ENCODE data around the gene ZBTB40.

The ZBTB40 gene

DNA sequence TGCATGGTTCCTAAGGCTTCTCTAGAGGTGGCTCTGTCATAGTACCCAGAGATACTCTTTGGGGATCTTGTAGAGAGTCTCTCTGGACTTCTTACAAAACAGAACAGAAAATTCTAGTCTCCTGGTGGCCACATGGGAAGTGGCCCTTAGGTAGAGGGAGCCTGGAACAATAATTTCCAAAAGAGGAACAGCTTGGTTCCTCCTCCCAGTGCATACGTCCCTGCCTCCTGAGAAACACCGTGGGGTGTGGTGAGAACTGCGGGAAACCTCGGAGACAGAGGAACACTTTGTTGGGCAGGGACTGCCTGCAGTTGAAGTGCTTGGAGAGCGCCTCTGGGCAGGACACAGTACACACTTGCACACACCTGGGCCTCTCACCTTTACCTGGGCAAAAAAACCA lies 72.8 kb downstream of the ZBTB40 start:
- Histone ChIP-seq H3K9me3 (ENCODE audit: low read length) (no peaks in the 10 kb centered on the region), H3K27me3 (ENCODE audit: insufficient read depth, low read length) (no peaks in the 10 kb centered on the region), H3K4me1 (ENCODE audit: insufficient read depth, low read length) (no peaks in the 10 kb centered on the region), H3K4me3 (ENCODE audit: low read length) (no peak overlapping the region), H3K36me3 (ENCODE audit: insufficient read depth, low read length) (peaks cover 69% of the 10 kb centered on the region), H2AFZ (ENCODE audit: low read depth, low read length) (no peak overlapping the region)

DNA sequence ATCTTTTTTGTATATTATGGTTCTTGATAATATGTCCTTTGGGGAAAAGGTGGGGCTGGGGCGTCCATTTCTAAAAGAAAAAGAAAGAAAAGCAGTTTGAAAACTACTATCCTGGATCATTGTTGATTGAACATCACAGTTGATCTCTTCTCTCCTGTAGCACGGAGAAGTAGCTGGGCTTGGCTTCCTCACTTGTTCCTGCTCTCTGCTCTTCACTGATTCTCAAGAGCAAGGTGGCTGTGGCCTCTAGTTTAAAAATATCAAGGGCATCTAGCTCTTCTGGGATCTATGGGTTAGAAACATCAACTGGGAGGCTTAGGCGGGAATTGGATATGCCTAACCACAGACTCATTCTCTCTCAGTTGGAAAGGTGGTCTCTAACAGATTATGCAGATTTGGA lies 73.6 kb downstream of the ZBTB40 start:
- Histone ChIP-seq H3K9me3 (ENCODE audit: low read length) (no peaks in the 10 kb centered on the region), H2AFZ (ENCODE audit: low read depth, low read length) (no peak overlapping the region), H3K4me1 (ENCODE audit: insufficient read depth, low read length) (no peaks in the 10 kb centered on the region), H3K27me3 (ENCODE audit: insufficient read depth, low read length) (no peaks in the 10 kb centered on the region), H3K36me3 (ENCODE audit: insufficient read depth, low read length) (peaks cover 62% of the 10 kb centered on the region), H3K4me3 (ENCODE audit: low read length) (no peak overlapping the region)

DNA sequence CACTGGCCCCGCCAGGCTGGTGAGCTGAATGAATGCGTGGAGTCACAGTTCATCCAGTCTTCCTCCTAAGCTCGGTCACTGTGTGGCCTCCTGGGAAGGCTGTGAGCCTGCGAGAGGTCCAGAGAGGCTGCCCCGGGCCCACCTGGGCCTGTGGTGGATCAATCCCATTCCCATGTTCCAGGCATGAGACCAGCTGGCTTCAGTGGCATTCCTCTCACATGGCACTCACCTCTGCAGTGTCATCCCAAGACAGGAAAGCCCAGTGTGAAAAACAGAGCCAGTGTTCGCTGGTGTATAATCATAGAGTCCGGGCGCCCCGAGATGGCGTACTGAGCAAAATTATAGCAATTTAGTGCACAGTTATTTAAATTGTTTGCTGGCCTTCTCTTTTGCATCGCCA lies 74.0 kb downstream of the ZBTB40 start:
- H2AFZ ChIP-seq (ENCODE audit: low read depth, low read length): no peak overlapping the region
- no peaks in the 10 kb centered on the region for H3K9me3 ChIP-seq (ENCODE audit: low read length)
- H3K27me3 ChIP-seq (ENCODE audit: insufficient read depth, low read length): no peaks in the 10 kb centered on the region
- no peaks in the 10 kb centered on the region for H3K4me1 ChIP-seq (ENCODE audit: insufficient read depth, low read length)
- H3K4me3 ChIP-seq (ENCODE audit: low read length): no peak overlapping the region
- peaks cover 58% of the 10 kb centered on the region for H3K36me3 ChIP-seq (ENCODE audit: insufficient read depth, low read length)

DNA sequence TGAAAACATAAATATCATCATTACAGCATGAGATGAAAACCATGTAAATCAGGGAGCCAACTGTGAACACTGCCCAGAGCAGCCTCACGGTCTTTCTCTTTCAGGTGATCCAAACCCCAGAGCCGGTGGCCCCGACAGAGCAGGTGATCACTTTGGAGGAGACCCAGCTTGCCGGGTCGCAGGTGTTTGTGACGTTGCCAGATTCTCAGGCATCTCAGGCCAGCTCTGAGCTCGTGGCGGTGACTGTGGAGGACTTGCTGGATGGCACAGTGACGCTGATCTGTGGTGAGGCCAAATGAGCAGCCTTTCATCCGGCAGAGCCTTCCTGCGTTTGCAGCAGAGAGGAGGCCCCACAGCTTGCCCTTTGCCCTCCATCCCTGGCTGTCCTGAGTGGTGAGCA lies 74.4 kb downstream of the ZBTB40 start:
- Histone ChIP-seq H3K4me1 (ENCODE audit: insufficient read depth, low read length) (no peaks in the 10 kb centered on the region), H3K27me3 (ENCODE audit: insufficient read depth, low read length) (no peaks in the 10 kb centered on the region), H3K9me3 (ENCODE audit: low read length) (no peaks in the 10 kb centered on the region), H3K4me3 (ENCODE audit: low read length) (no peak overlapping the region), H2AFZ (ENCODE audit: low read depth, low read length) (no peak overlapping the region), H3K36me3 (ENCODE audit: insufficient read depth, low read length) (peaks cover 55% of the 10 kb centered on the region)

DNA sequence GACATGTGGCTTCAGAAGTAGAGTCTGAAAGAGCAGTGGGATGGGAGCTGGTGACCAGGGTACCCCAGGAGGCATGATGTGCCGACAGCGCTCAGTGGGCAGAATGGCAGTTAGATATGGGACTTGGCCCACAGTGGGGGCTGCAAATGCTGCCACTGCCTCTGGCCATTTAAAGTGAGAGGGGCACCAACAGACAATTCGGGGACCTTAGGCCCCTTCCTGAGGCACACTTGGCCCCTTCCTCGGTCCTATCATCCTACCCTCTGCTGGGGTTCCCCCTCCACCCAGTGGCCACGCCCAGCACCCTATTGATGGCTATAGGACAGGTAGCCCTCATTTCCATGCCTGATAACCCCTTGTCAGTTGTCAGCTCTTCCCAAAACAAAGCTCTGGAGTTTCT lies 75.0 kb downstream of the ZBTB40 start:
- no peaks in the 10 kb centered on the region for H3K27me3 ChIP-seq (ENCODE audit: insufficient read depth, low read length)
- no peak overlapping the region for H3K4me3 ChIP-seq (ENCODE audit: low read length)
- no peaks in the 10 kb centered on the region for H3K9me3 ChIP-seq (ENCODE audit: low read length)
- no peaks in the 10 kb centered on the region for H3K4me1 ChIP-seq (ENCODE audit: insufficient read depth, low read length)
- H2AFZ ChIP-seq (ENCODE audit: low read depth, low read length): no peak overlapping the region
- peaks cover 50% of the 10 kb centered on the region for H3K36me3 ChIP-seq (ENCODE audit: insufficient read depth, low read length)

DNA sequence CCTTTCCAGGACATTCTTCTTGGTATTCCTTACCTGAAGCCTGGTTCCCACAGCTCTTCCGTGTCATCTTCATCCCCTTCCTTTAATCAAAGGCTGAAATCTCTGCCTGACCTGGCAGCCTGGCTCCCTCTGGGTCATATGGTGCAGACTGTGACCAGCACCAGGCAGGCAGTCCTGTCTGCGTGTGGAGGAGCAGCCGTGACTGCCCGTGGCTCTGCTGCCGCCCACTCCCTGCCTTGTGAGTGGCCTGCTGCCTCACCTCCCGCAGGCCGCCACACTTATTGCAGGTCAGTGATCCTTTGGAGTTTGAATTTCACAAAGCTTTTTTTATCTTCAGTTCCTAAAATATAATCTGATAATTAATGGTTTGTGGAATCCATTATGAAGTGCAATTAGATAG lies 75.5 kb downstream of the ZBTB40 start:
- H3K27me3 ChIP-seq (ENCODE audit: insufficient read depth, low read length): no peaks in the 10 kb centered on the region
- peaks cover 46% of the 10 kb centered on the region for H3K36me3 ChIP-seq (ENCODE audit: insufficient read depth, low read length)
- H3K4me1 ChIP-seq (ENCODE audit: insufficient read depth, low read length): no peaks in the 10 kb centered on the region
- H2AFZ ChIP-seq (ENCODE audit: low read depth, low read length): no peak overlapping the region
- H3K4me3 ChIP-seq (ENCODE audit: low read length): no peak overlapping the region
- no peaks in the 10 kb centered on the region for H3K9me3 ChIP-seq (ENCODE audit: low read length)

DNA sequence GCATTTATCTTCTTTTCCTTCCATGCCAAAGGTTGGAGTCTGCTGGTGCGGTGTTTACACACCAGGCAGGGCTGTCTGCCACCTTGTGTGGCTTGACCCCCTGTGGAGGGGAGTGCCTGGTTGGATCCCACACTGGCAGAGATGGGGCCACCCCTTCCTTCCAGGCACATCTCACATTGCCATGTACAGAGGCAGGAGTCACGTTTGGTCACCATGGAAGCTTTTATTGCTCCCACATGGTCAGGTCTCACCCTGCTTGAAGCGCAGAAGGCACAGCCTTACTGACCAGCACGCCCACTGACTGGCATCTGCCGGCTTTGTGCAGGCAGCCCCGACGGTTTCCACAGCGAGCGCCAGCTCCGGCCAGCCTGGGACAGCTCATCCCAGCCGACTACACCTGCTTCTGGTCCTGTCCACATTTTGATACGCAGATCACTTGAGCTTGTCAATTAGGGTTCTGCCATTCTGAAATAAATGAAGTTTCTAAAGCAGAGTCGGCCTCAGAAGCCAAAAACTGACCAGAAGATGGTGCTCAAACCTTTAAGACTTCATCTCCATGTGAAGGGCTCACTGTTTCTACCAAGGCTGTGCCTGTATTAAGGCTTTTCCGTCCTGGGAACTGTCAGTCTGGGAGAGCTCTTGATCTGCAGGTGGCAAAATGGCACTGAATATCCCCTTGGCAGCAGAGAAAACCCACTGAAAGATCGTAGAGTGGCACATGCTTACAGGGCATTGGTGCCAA lies 76.1 kb downstream of the ZBTB40 start:
- Histone ChIP-seq H3K27me3 (ENCODE audit: insufficient read depth, low read length) (no peaks in the 10 kb centered on the region), H3K4me1 (ENCODE audit: insufficient read depth, low read length) (no peaks in the 10 kb centered on the region), H3K36me3 (ENCODE audit: insufficient read depth, low read length) (peaks cover 41% of the 10 kb centered on the region), H3K9me3 (ENCODE audit: low read length) (no peaks in the 10 kb centered on the region), H2AFZ (ENCODE audit: low read depth, low read length) (no peak overlapping the region), H3K4me3 (ENCODE audit: low read length) (no peak overlapping the region)

DNA sequence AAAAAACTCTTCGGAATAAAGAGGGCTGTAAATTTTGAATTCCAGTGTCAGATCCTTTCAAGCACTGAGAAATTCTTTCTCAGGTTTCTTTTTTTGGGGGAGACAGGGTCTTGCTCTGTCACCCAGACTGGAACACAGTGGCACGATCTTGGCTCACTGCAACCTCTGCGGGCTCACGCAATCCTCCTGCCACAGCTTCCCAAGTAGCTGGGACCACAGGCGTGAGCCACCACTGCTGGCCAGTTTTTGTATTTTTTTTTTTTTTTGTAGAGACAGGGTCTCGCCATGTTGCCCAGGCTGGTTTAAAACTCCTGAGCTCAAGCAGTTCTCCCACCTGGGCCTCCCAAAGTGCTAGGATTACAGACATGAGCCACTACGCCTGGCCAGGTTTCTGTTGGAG lies 76.8 kb downstream of the ZBTB40 start:
- Histone ChIP-seq H3K36me3 (ENCODE audit: insufficient read depth, low read length) (peaks cover 37% of the 10 kb centered on the region), H3K9me3 (ENCODE audit: low read length) (no peaks in the 10 kb centered on the region), H3K4me1 (ENCODE audit: insufficient read depth, low read length) (no peaks in the 10 kb centered on the region), H3K4me3 (ENCODE audit: low read length) (no peak overlapping the region), H2AFZ (ENCODE audit: low read depth, low read length) (no peak overlapping the region), H3K27me3 (ENCODE audit: insufficient read depth, low read length) (no peaks in the 10 kb centered on the region)

DNA sequence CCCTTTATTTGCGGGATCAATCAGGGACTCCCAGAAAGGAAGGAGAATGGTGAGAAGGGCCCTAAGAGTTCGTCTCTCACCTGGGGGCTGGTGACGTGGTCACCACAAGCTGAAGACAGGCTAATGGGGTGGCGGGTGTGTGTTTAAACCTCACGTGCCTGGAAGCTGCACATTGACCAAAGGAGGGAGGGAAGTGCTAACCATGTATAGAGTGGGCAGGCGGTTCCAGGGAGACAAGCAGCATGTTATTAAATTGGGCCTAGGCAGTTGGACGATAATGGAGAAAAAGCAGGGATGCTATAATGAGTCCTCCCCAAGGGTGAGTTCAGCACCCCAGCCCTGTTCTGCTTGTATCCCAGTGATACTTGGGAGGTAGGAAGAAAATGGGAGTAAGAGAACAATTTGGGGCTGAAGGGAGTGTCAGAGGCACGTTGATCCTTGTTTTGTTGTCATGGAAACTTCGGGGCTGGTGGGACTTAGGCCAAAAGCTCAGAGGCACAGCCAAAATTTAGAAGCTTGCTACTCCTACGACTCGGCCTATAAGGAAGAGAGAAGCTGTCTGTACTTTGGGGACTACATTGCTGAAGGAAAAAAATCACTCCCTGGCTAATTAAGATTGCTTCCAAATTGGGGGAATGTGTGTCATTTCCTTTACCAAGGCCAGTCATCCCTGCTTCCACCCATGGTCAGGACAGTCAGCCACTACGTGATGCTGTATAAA lies 78.4 kb downstream of the ZBTB40 start:
- H3K27me3 ChIP-seq (ENCODE audit: insufficient read depth, low read length): no peaks in the 10 kb centered on the region
- H3K36me3 ChIP-seq (ENCODE audit: insufficient read depth, low read length): peaks cover 22% of the 10 kb centered on the region
- no peaks in the 10 kb centered on the region for H3K9me3 ChIP-seq (ENCODE audit: low read length)
- no peak overlapping the region for H2AFZ ChIP-seq (ENCODE audit: low read depth, low read length)
- H3K4me3 ChIP-seq (ENCODE audit: low read length): no peak overlapping the region
- no peaks in the 10 kb centered on the region for H3K4me1 ChIP-seq (ENCODE audit: insufficient read depth, low read length)

DNA sequence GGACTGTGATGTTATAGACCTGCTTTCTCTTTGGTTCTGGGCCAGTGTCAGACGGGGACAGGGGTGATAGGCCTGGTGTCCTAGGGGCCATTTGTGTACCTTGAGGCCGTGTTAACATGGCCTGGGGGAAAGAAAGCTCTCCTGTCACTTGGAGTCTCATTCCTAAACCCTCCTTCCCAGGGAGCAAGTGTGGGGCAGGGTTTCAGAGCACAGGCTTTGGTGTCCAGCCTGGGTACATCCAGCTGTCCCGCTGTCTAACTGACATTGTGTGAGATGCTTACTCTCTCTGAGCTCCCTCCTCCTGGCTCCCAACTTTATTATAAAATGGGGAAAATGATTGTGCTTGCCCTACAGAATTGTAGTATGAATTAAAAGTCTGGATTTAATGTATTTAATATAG lies 79.1 kb downstream of the ZBTB40 start:
- Histone ChIP-seq H3K4me1 (ENCODE audit: insufficient read depth, low read length) (no peaks in the 10 kb centered on the region), H3K36me3 (ENCODE audit: insufficient read depth, low read length) (peaks cover 16% of the 10 kb centered on the region), H3K9me3 (ENCODE audit: low read length) (no peaks in the 10 kb centered on the region), H3K27me3 (ENCODE audit: insufficient read depth, low read length) (no peaks in the 10 kb centered on the region), H2AFZ (ENCODE audit: low read depth, low read length) (no peak overlapping the region), H3K4me3 (ENCODE audit: low read length) (no peak overlapping the region)

DNA sequence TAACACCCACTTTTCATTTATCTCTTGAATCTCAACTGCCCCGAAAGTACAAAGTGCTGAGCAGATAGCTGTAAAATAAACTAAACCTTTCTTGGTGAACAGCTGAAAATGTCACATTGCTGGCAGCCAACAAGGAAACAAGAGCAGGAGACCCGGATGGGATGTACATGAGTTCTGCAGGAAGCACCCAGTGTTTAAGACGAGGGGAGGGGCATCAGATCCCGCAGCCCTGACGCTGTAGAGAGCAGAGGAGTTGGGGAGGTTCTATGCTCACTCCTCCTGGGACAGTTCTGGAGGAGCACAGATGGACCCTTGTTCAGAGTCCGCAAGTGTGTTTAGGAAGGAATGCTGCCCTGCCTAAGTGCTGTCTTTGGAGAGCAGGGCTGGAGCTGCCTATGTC lies 79.6 kb downstream of the ZBTB40 start:
- H3K9me3 ChIP-seq (ENCODE audit: low read length): no peaks in the 10 kb centered on the region
- H3K36me3 ChIP-seq (ENCODE audit: insufficient read depth, low read length): peaks cover 11% of the 10 kb centered on the region
- H2AFZ ChIP-seq (ENCODE audit: low read depth, low read length): no peak overlapping the region
- no peaks in the 10 kb centered on the region for H3K27me3 ChIP-seq (ENCODE audit: insufficient read depth, low read length)
- H3K4me3 ChIP-seq (ENCODE audit: low read length): no peak overlapping the region
- no peaks in the 10 kb centered on the region for H3K4me1 ChIP-seq (ENCODE audit: insufficient read depth, low read length)

DNA sequence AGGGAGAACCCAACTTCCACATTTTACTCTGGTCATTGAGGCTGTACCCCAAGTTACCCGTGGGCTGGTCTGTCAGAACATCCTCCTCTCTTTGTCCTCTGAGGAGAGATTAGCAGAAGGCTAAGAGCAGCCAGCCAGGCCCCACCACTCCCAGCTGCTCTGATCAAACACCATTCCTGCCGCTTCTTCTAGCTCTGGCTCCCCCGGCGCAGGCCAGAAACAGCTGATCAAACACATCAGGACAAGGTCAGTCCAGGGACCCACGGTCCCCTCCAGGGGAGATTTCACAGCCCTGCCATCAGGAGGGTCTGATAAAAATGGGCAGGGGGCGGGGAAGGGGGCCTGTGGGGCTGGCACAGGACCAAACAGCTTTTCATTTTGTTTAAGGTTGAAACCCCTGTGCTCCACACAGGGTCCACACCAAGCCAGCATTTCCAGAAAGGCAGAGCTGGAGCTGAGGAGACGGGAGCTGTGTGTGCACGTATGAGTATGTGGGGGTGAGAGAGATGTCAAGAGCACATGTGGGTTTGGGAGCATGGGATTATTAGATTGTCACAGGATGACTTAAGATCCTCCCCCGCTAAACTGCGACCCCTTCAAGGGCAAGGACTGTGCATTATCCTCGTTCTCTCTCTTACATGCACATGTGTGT lies 81.7 kb downstream of the ZBTB40 start:
- no peaks in the 10 kb centered on the region for H3K9me3 ChIP-seq (ENCODE audit: low read length)
- H3K4me3 ChIP-seq (ENCODE audit: low read length): no peak overlapping the region
- no peaks in the 10 kb centered on the region for H3K4me1 ChIP-seq (ENCODE audit: insufficient read depth, low read length)
- no peaks in the 10 kb centered on the region for H3K27me3 ChIP-seq (ENCODE audit: insufficient read depth, low read length)
- no peak overlapping the region for H2AFZ ChIP-seq (ENCODE audit: low read depth, low read length)
- H3K36me3 ChIP-seq (ENCODE audit: insufficient read depth, low read length): no peaks in the 10 kb centered on the region

DNA sequence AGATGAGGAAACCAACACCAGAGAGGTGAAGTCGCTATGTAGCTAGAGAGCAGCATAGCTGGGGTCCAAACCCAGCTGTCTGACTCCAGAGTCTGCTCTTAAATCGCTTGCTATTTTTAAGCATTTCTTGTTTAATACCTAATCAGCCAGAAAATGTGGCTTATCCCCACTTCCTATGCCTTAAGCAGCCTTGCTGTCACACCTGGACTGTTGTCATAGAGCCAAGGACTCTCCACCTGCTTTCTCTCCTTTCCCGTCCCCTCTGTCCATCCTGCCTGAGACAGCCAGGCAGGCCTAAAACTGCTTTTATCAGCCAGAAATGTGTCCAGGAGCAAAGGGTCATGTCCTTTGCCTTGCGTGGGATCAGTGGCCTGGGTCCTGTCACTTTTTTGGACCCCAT lies 83.3 kb downstream of the ZBTB40 start:
- Histone ChIP-seq H3K27me3 (ENCODE audit: insufficient read depth, low read length) (no peaks in the 10 kb centered on the region), H3K36me3 (ENCODE audit: insufficient read depth, low read length) (no peaks in the 10 kb centered on the region), H3K9me3 (ENCODE audit: low read length) (no peaks in the 10 kb centered on the region), H3K4me3 (ENCODE audit: low read length) (no peak overlapping the region), H3K4me1 (ENCODE audit: insufficient read depth, low read length) (no peaks in the 10 kb centered on the region), H2AFZ (ENCODE audit: low read depth, low read length) (no peak overlapping the region)
